ENCODE data around the gene GARNL3. TPM values are rescaled to one million over a fixed set of nuclear protein-coding genes. Genes with fewer than 3 reads are reported as not detected.
A peak's percentile ranks its signal among the peaks of the same experiment; 100 is the strongest.

GARNL3 gene
- total RNA-seq, 1 experiment from 2014 or later: 5.3 TPM

GRCh38 chr9:127323393-127323792 lies 58.8 kb downstream of the GARNL3 start:
- DNase-seq (ENCODE audit: low read depth, low spot score): no peak
- in situ Hi-C loops (cut with HindIII; ENCODE audit: low pct_unique_long_range_greater_than_20kb, low sequenced_read_pairs): no loop called here

- in situ Hi-C loops (cut with HindIII; ENCODE audit: low pct_unique_long_range_greater_than_20kb, low sequenced_read_pairs): no loop called here
- DNase-seq (ENCODE audit: low read depth, low spot score): no peak
Measured at GRCh38 chr9:127330501-127330900, 65.9 kb downstream of the GARNL3 start.

- in situ Hi-C loops (cut with HindIII; ENCODE audit: low pct_unique_long_range_greater_than_20kb, low sequenced_read_pairs): no loop called here
- DNase-seq (ENCODE audit: low read depth, low spot score): no peak
Measured at GRCh38 chr9:127333221-127334064, 68.9 kb downstream of the GARNL3 start.

GRCh38 chr9:127334725-127335124 lies 70.2 kb downstream of the GARNL3 start:
- in situ Hi-C loops (cut with HindIII; ENCODE audit: low pct_unique_long_range_greater_than_20kb, low sequenced_read_pairs): no loop called here
- DNase-seq (ENCODE audit: low read depth, low spot score): no peak

- in situ Hi-C loops (cut with HindIII; ENCODE audit: low pct_unique_long_range_greater_than_20kb, low sequenced_read_pairs): no loop called here
Measured at GRCh38 chr9:127336086-127336485, 71.5 kb downstream of the GARNL3 start.

DNA sequence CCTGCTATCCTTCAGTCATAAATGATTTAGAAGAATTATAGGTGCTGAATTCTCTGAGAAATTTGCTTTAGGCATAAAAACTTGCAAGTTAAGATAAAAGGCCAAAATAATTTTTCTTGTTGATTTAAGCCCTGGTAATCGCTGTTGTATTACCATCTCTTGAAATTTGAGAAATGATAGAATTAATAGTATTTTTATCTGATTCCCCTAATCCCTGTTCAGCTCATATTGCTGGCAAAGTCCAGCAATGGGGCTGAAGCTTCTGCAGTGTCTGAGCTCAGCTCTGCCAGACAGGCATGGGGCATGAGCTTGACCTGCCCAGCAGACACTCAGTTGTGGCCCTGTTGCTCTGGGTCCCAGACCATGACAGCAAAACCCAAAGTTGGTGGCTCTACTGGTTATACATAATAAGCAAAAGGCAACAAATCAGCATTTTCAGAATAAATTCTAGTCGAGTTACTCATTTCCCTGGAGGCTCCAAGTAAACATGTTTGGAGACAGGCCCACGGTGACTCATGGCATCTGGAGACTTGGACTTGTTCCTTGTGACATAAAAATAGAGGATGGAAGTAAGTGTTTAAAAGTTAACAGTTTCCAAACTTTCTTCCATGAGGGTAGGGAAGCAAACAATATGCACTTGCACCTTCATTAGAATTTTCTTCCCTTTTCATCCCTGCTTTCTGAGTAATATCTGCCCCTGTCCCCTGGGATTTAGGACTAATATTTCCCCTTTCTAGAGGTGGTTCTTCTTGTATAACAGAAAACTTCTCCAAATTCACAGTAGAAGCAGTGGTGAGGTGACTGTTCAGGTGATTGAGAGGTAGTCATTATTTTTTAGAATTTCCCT lies 72.2 kb downstream of the GARNL3 start:
- in situ Hi-C loops (cut with HindIII; ENCODE audit: low pct_unique_long_range_greater_than_20kb, low sequenced_read_pairs): no loop called here
- DNase-seq (ENCODE audit: low read depth, low spot score): peak; percentile 58

More at GRCh38 chr9:127336086-127336485, 71.5 kb downstream of the GARNL3 start:
- DNase-seq (ENCODE audit: low read depth, low spot score): no peak

DNA sequence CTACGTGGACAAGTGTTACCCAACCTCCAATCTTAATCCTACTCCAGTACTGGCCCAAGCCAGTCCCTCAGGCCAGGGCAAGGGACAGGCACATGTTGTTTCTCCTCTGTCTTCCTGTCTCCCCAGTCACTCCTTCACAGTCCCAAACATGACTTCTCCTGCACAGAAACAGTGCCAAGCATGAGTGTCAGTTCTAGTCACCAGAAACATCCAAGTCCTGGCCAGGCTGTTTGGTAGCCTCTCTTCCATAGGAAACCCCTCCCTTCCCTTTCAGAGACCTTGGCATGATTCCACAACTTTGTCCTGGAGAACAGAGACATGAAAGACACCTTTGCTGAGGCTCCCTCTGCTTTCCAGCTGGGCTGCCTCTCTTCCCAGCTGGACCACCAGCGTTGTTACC lies 76.1 kb downstream of the GARNL3 start:
- in situ Hi-C loops (cut with HindIII; ENCODE audit: low pct_unique_long_range_greater_than_20kb, low sequenced_read_pairs): no loop called here
- no peak for DNase-seq (ENCODE audit: low read depth, low spot score)

DNA sequence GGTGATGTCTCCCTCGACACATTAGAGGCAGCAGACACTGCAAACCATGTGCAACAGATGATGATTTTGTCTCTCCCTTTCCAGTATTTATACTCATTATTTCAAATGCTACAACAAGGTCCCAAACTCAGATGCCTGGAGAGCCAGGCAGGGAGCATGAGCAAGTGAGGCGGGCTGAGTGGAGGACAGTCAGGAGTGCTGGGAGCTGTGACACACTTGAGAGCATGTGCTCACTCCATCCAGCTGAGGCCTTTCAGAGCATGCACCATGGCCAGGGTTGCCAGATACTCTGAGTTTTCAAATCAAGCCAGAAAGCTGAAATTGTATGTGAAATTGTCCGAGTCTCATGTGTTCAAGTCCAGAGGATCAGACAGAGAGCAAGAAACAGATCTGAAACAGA lies 76.6 kb downstream of the GARNL3 start:
- in situ Hi-C loops (cut with HindIII; ENCODE audit: low pct_unique_long_range_greater_than_20kb, low sequenced_read_pairs): no loop called here
- no peak for DNase-seq (ENCODE audit: low read depth, low spot score)

- DNase-seq (ENCODE audit: low read depth, low spot score): no peak
- in situ Hi-C loops (cut with HindIII; ENCODE audit: low pct_unique_long_range_greater_than_20kb, low sequenced_read_pairs): no loop called here
Measured at GRCh38 chr9:127344368-127345000, 79.9 kb downstream of the GARNL3 start.

- no peak for DNase-seq (ENCODE audit: low read depth, low spot score)
- in situ Hi-C loops (cut with HindIII; ENCODE audit: low pct_unique_long_range_greater_than_20kb, low sequenced_read_pairs): no loop called here
Measured at GRCh38 chr9:127345566-127345965, 81.0 kb downstream of the GARNL3 start.

GRCh38 chr9:127346584-127346983 lies 82.0 kb downstream of the GARNL3 start:
- peak; percentile 27 for DNase-seq (ENCODE audit: low read depth, low spot score)
- in situ Hi-C loops (cut with HindIII; ENCODE audit: low pct_unique_long_range_greater_than_20kb, low sequenced_read_pairs): no loop called here

- in situ Hi-C loops (cut with HindIII; ENCODE audit: low pct_unique_long_range_greater_than_20kb, low sequenced_read_pairs): no loop called here
- DNase-seq (ENCODE audit: low read depth, low spot score): peak; percentile 65
Measured at GRCh38 chr9:127347831-127348776, 83.5 kb downstream of the GARNL3 start.

- in situ Hi-C loops (cut with HindIII; ENCODE audit: low pct_unique_long_range_greater_than_20kb, low sequenced_read_pairs): no loop called here
- DNase-seq (ENCODE audit: low read depth, low spot score): no peak
Measured at GRCh38 chr9:127349483-127350113, 85.0 kb downstream of the GARNL3 start.

DNA sequence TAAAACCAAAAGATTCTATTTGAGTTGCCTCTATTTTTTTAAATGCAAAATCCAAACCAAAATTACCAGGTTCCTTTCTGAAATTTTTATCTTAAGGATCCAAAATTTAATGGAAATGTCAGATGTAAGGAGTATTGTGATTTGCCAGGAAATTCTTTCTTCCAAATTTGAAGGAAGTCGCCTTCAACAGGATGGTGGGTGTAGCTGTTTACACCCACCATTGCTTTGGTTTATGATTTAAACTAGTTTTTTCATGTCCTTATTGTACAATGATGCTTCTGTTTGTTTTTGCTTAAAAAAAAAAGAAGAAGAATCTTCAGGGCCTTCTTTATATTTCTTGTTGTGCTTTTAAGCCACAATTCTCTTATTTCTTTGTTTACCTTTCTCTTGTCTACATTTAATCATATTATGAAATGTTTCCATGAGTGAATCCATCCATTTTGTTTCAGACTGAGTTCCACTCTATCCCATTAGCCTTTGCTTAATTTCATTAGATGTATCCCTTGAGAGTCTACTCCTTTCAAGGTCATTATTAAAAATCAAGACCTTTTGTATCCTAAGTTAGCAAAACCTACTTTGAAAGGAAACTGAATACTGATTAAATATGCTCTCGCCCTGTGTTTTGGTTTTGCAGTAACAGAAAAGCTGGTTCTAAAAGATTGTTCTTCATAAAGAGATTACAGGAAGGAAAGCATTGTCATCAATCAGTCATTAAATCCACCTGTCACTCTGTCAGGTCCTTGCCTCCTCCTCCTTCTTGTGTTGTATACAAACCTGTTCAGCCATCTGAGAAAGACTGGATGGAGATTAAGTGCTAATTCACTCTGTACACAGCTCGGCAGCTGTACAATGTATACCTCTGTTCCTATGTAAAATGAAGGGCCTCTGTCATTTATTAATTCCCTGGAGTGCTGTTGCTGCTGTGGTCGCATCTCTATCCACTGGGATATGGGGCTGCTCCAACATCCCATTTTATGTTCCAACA lies 86.9 kb downstream of the GARNL3 start:
- in situ Hi-C loops (cut with HindIII; ENCODE audit: low pct_unique_long_range_greater_than_20kb, low sequenced_read_pairs): no loop called here
- DNase-seq (ENCODE audit: low read depth, low spot score): no peak

DNA sequence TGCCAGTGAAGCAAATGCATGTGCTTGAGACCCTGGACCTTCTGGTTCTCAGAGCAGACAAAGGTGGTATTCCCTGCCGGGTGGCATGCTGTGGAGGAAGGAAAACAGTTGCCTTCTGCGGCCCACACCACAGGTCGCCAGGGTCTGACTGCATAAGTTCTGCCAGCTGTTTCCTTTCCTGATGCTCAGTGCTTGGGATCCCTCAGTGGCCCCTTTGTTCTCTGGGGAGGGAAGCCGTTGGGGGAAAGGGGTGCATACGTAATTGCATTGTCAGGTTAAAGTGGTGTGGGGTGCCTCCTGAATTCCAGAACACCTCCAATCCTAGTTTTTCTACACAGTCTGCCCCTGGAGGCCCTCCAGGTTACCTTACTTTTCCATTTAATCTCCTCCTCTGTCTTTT lies 89.3 kb downstream of the GARNL3 start:
- no peak for DNase-seq (ENCODE audit: low read depth, low spot score)
- in situ Hi-C loops (cut with HindIII; ENCODE audit: low pct_unique_long_range_greater_than_20kb, low sequenced_read_pairs): no loop called here

DNA sequence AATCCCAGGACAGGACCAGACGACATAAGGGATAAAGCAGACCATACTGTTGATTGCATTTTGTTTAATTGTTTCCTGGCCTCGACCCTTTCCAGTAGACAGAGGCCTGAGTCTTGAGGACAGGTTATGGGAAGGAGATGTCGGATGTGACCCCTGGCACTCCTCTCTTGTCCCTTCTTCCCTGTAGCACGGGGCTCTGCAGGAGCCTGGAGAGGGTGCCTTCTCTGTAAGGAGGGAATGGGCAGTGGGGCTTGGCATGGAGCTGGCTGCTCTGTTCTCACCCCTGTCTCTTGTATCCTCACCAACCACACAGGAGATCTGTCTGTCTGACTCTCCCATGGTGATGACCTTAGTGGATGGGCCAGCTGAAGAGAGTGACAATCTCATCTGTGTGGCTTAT lies 92.3 kb downstream of the GARNL3 start:
- in situ Hi-C loops (cut with HindIII; ENCODE audit: low pct_unique_long_range_greater_than_20kb, low sequenced_read_pairs): no loop called here
- no peak for DNase-seq (ENCODE audit: low read depth, low spot score)

All from SK-MEL-5 (cell line).